Measurements from ENCODE around the gene PCNP. TPM values are rescaled to one million over a fixed set of nuclear protein-coding genes. Genes with fewer than 3 reads are reported as not detected.
"Not testable (repeated sequence)": the region's sequence is repeated elsewhere in the genome, so short reads cannot be mapped to it uniquely, and the experiment has no call there.

Gene PCNP, protein sequence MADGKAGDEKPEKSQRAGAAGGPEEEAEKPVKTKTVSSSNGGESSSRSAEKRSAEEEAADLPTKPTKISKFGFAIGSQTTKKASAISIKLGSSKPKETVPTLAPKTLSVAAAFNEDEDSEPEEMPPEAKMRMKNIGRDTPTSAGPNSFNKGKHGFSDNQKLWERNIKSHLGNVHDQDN
- total RNA-seq = 177 TPM

GRCh38 chr3:101573449-101574387 is at the start of gene PCNP:
PCNP (plus strand) TSS chr3:101574180; CDS start chr3:101574216, 36 bp downstream.
- DNase-seq (ENCODE audit: low spot score) = peak; percentile 99
- peak; percentile 99 for ATAC-seq
- intact Hi-C loops (cut with DNase I) = no loop called here

GRCh38 chr3:101527441-101527840 is 46.5 kb upstream of the PCNP start:
- intact Hi-C loops (cut with DNase I) = no loop called here
- ATAC-seq (no peak), DNase-seq (ENCODE audit: low spot score) (no peak)

- ATAC-seq = no peak
- intact Hi-C loops (cut with DNase I) = no loop called here
- DNase-seq (ENCODE audit: low spot score) = no peak
Measured at GRCh38 chr3:101527906-101528305, 46.1 kb upstream of the PCNP start.

DNA sequence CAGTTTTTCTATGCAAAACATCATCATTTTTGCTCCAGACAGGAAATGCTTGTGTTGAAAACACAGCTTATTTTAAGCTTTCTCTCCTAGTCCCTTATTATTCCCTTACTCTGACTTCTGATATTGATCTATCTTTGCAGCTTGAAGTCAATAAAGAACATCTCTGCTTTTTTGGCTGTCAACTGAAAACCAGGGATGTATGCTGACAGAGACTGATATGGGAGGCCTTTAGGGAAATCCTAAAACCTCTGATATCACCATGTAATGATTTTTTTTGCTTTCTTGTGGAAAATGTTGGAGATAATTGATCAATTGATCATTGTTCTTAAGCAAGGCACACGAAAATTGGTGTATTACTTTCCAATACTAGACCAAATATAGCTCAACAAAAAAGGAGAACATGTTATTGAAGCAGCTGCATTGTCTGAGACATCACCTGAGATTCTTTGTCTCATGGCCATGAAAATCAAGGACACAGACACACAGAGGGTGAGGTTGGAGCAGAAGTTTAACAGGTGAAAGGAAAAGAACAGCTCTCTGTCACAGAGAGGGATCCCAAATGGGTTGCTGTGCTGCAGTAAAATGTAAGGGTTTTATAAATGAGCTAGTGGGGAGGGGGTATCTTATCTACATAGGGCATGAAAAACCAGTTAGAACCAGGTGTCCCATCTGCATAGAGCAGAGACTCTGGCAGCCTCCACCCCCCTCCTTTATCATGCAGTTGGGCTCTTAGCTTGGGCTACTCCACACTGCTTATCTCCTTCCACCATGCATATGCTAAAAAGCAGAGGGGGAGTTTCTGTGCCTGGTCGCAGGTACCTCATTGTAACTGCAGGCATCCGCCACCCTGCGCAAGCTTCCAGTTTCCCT is 43.9 kb upstream of the PCNP start:
- intact Hi-C loops (cut with DNase I) = no loop called here
- no peak for DNase-seq (ENCODE audit: low spot score)
- no peak for ATAC-seq

GRCh38 chr3:101530686-101531047 is 43.3 kb upstream of the PCNP start:
- DNase-seq (ENCODE audit: low spot score) (no peak), ATAC-seq (no peak)
- intact Hi-C loops (cut with DNase I) = no loop called here

DNA sequence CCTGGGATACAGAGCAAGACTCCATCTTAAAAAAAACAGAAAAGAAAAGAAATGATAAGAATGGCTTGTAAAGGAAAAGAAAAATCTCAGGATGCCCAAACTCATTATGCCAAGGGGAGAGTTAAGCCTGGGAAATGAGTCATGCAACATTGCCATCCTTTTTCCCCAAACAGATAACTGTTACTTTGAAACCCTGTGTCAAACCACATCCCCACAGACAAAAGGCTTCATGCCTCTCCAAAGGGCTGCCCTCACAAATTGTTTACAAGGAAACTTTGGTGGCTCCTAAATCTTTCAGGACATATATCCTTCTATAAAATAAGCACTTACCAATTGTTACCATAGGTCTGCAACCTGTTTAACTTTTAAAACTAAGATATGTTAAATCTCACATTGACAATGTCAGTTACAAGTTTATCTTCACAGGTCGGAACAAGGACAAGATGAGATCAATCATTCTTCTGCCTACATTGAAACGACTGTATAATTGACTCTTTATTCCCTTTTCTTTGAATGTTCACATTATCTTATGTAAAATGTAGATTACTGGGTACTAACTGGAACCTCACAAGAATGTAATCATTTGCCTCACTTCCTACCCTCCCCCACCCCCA is 42.4 kb upstream of the PCNP start:
- intact Hi-C loops (cut with DNase I) = no loop called here
- no peak for DNase-seq (ENCODE audit: low spot score)
- ATAC-seq = no peak

GRCh38 chr3:101532783-101533602 is 41.0 kb upstream of the PCNP start:
- no peak for ATAC-seq
- DNase-seq (ENCODE audit: low spot score) = no peak
- intact Hi-C loops (cut with DNase I) = no loop called here

DNA sequence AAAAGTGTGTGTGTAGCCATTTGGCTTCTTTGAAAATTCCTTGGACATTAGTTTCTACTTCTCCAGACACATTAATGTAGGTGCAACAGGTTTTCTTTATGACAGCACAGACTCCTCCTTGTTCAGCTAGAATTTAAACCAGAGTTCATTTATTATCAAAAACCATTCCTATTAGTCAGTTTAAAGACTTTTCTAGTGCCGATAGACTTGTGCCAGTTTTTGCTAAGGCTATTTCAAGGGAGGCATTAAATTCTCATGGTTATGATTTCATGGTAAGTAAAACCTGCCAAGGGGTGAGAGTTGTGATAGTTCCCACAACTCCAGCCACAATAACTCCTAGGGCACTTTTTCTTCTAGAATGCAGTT is 40.4 kb upstream of the PCNP start:
- no peak for DNase-seq (ENCODE audit: low spot score)
- ATAC-seq = no peak
- intact Hi-C loops (cut with DNase I) = no loop called here

DNA sequence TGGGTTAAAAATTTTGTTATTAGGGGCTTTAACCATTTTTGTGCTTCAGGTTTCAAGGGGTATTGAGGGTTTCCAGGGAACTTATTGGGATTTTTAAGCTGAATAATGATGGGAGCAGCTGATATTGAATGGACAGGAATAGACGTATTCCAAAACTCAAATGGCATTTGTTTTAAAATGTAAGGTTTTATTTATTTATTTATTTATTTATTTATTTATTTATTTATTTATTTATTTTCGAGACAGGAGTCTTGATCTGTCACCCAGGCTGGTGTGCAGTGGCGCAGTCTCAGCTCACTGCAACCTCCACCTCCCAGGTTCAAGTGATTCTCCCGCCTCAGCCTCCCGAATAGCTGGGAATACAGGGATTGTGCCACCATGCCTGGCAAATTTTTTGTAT is 38.8 kb upstream of the PCNP start:
- DNase-seq (ENCODE audit: low spot score) (no peak), ATAC-seq (no peak)
- intact Hi-C loops (cut with DNase I) = no loop called here

DNA sequence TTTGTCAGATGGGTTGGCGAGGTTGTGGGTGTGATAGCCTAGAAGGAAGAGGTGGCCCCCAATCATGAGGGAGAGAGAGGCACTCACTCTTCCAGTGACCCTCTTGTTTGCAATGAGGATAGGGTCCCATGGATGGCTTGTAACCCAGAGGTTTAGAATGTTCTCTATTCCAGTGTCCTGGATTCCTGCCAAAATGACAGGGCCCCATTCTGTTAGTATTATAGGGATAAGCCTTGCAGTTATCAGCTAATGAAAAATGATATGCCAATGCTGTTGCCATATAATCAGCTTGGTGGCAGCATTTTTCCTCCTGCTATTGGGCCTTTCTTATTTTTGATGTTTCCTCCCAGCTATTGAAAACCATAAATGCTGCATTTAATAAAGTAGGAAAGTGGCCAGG is 37.7 kb upstream of the PCNP start:
- no peak for DNase-seq (ENCODE audit: low spot score)
- ATAC-seq = no peak
- intact Hi-C loops (cut with DNase I) = no loop called here

GRCh38 chr3:101536955-101537354 is 37.0 kb upstream of the PCNP start:
- ATAC-seq; intact Hi-C loops (cut with DNase I); DNase-seq (ENCODE audit: low spot score): not testable (repeated sequence)

DNA sequence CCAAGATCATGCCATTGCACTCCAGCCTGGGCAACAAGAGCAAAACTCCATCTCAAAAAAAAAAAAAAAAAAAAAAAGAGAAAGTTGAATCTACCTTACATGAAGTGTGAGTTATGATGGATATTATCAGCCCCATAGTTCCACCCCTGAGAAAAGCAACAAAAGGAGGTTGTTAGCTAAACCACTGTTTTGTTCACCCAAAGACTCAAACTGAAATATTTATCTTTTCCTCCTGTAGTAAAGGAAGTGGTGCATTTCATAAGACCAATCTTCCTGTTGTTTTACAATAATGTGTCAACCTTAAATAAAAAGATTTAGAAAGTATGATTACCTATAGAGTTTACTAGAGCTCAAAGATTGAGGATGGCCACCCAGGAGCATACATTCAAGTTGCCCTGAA is 31.0 kb upstream of the PCNP start:
- ATAC-seq (no peak), DNase-seq (ENCODE audit: low spot score) (no peak)
- intact Hi-C loops (cut with DNase I) = no loop called here

DNA sequence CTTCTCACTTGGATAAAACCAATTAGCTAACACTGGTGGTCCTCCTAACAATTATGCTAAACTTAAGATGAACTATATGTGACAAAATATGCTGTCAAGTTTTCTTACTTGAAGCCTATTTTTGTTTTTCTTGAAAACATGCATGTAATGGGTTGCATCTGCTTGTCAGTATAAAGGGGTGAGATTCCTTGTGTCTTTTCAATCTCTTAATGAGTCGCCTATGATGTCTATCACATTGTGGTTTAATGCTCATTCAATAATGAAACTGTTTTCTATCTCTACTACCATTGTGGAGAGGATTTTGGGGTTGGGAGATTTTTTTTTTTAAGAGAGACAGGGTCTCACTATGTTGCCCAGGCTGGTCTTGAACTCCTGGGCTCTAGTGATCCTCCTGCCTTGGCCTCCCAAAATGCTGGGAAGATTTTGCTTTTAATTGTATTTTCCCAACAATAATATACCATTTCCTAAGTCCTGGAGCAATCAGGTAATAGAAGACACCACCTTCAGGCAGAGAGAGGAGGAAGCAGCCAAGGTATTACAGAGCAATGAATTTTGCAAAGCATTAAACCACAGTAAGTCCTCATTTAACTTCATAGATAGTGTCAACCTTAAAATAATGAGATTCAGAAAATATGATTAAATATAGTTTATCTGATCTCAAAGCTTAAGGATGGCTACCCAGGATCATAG is 29.7 kb upstream of the PCNP start:
- DNase-seq (ENCODE audit: low spot score) = no peak
- ATAC-seq = no peak
- intact Hi-C loops (cut with DNase I) = no loop called here

DNA sequence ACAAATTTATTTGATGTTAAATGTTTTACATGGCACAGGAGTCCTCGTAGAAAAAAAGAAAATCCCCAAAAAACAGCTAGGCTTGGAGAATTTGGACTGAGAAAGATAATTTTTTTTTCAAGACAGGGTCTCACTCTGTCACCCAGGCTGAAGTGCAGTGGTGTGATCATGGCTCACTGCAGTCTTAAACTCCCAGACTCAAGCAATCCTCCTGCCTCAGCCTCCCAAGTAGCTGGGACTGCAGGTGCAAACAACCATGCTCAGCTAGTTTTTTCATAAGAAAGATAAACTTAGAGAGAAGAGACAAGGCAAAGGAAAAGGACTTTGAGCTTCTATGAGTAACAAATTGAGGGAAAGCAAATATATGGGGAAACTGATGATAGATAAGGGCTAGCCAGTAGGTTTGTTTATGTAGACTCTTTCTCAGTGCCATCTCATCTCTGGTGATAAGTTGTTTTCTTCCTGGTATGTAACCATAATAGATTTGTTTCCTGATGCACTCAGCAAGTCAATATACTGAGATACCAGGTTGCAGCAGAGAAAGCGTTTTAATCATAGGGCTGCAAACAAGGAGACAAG is 25.4 kb upstream of the PCNP start:
- intact Hi-C loops (cut with DNase I) = no loop called here
- ATAC-seq (no peak), DNase-seq (ENCODE audit: low spot score) (no peak)

DNA sequence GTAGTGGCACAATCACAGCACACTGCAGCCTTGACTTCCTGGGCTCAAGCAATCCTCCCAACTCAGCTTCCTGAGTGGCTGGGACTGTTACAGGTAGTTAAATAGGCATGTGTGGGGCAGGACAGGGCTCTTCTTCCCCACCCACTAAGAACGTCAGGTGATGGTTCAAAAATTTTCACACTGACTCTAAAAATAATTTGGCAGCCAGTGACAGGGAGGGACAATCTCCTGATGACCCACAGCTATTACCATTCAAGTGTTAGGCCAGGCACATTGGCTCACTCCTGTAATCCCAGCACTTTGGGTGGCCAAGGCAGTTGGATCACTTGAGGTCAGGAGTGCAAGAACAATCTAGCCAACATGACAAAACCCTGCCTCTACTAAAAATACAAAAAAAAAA is 24.5 kb upstream of the PCNP start:
- DNase-seq (ENCODE audit: low spot score) (no peak), ATAC-seq (no peak)
- intact Hi-C loops (cut with DNase I) = no loop called here

GRCh38 chr3:101551359-101552081 is 22.5 kb upstream of the PCNP start:
- intact Hi-C loops (cut with DNase I); DNase-seq (ENCODE audit: low spot score); ATAC-seq: not testable (repeated sequence)

DNA sequence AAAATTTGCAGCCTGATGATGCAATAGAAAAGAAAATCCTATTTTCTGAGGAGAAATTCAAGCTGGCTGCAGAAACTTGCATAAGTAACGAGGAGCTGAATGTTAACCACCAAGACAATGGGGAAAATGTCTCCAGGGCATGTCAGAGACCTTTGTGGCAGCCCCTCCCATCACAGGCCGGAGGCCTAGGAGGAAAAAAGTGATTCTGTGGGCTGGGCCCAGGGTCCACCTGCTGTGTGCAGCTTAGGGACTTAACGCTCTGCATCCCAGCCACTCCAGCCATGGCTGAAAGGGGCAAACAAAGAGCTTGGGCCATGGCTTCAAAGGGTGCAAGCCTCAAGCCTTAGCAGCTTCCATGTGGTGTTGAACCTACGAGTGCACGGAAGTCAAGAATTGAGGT is 20.6 kb upstream of the PCNP start:
- intact Hi-C loops (cut with DNase I); ATAC-seq; DNase-seq (ENCODE audit: low spot score): not testable (repeated sequence)

Measured in sciatic nerve (tissue), 2 donors.